Skin of body (tissue), 1 donor: ENCODE measurements around the gene GABRA6. TPM values are rescaled to one million over a fixed set of nuclear protein-coding genes. Genes with fewer than 3 reads are reported as not detected.

Experiments used
- total RNA-seq: library from RNA; depleted of rRNA; stranded (reverse); fragments of >200 nt; gene quantifications from one replicate; pipeline ENCODE4 v1.2.3, GENCODE V29; 2014

The GABRA6 gene
- total RNA-seq, 1 donor from 2014 or later = not detected

Other genes starting within 250 kb of the GABRA6 start
- 0.49 TPM for gene GABRB2, start 139.0 kb upstream of the GABRA6 start, total RNA-seq
- not detected for gene GABRA1, start 162.4 kb downstream of the GABRA6 start, total RNA-seq